ENCODE results near the gene PLEKHH1.

Gene PLEKHH1

GRCh38 chr14:67572608-67573007, 39.5 kb downstream of the PLEKHH1 start:
- DNase-seq (ENCODE audit: low read depth), result no peak
- no peak for TF ChIP-seq CTCF (IDR thresholded peaks at IDR 0.05; ENCODE audit: insufficient read depth, low read depth, low read length, missing control alignments)

GRCh38 chr14:67573228-67574010, 40.3 kb downstream of the PLEKHH1 start:
- DNase-seq (ENCODE audit: low read depth), result no peak
- H3K4me3 ChIP-seq (ENCODE audit: low read depth, low read length), result no peak overlapping the region
- no peak for TF ChIP-seq CTCF (IDR thresholded peaks at IDR 0.05; ENCODE audit: insufficient read depth, low read depth, low read length, missing control alignments)

More at GRCh38 chr14:67572608-67573007, 39.5 kb downstream of the PLEKHH1 start:
- no peak overlapping the region for H3K4me3 ChIP-seq (ENCODE audit: low read depth, low read length)

GRCh38 chr14:67574156-67574555, 41.1 kb downstream of the PLEKHH1 start:
- no peak for DNase-seq (ENCODE audit: low read depth)
- no peak overlapping the region for H3K4me3 ChIP-seq (ENCODE audit: low read depth, low read length)
- TF ChIP-seq CTCF (IDR thresholded peaks at IDR 0.05; ENCODE audit: insufficient read depth, low read depth, low read length, missing control alignments), result no peak

DNA sequence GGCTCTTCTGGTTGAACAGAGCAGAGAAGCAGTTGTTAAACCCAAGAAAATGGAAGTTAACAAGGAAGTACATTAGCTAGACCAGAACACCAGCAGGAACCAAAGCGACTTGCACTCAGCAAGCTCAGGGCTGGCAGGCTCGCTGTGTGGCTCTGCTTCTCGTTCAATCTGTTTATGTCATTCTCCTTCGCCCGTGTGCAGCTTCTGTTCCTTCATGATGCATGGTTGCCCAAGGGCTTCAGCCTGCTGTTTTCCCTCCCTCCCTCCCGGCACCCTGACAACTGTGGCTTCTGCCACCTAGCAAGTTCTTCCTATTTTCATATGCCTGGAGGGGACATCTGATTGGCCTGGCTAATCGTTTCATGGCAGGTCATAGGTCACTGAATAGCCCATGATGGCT, 41.7 kb downstream of the PLEKHH1 start:
- no peak for TF ChIP-seq CTCF (IDR thresholded peaks at IDR 0.05; ENCODE audit: insufficient read depth, low read depth, low read length, missing control alignments)
- H3K4me3 ChIP-seq (ENCODE audit: low read depth, low read length), result no peak overlapping the region
- DNase-seq (ENCODE audit: low read depth), result no peak

DNA sequence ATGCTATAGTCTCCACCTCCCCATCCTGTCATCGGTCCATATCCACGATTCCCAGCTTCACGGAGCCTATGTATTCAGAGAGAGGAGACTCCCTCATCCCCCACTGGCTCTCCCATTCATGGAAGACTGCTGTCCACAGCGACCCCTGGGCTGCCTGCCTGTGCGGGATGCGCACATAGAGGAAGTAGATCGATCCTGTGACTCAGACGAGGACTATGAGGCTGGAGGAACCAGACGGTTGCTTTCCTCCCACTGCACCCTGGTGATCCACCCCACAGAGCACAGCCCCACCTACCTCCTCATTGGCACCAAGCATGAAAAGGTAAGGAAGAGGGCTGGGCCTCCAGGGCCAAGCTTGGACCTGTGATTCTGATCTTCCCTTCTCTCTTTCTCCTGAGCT, 42.6 kb downstream of the PLEKHH1 start:
- no peak for TF ChIP-seq CTCF (IDR thresholded peaks at IDR 0.05; ENCODE audit: insufficient read depth, low read depth, low read length, missing control alignments)
- no peak overlapping the region for H3K4me3 ChIP-seq (ENCODE audit: low read depth, low read length)
- DNase-seq (ENCODE audit: low read depth), result no peak

GRCh38 chr14:67576216-67576955, 43.3 kb downstream of the PLEKHH1 start:
- DNase-seq (ENCODE audit: low read depth), result no peak
- no peak overlapping the region for H3K4me3 ChIP-seq (ENCODE audit: low read depth, low read length)
- TF ChIP-seq CTCF (IDR thresholded peaks at IDR 0.05; ENCODE audit: insufficient read depth, low read depth, low read length, missing control alignments), result no peak

Data from GM12865 (cell line).